ENCODE measurements around the gene RNF181.
"Not testable (repeated sequence)": the region's sequence is repeated elsewhere in the genome, so short reads cannot be mapped to it uniquely, and the experiment has no call there.

RNF181 gene

GRCh38 chr2:85577386-85578242 is 17.9 kb upstream of the RNF181 start, which contains the start of gene VAMP8:
VAMP8 (plus strand) TSS chr2:85577586; CDS start chr2:85577647, 61 bp downstream.
- no peak for DNase-seq (ENCODE audit: low spot score)

- no peak for DNase-seq (ENCODE audit: low spot score)
Observed at GRCh38 chr2:85578243-85579180, 17.0 kb upstream of the RNF181 start.

GRCh38 chr2:85579266-85579935 is 16.1 kb upstream of the RNF181 start:
- no peak for DNase-seq (ENCODE audit: low spot score)

- DNase-seq (ENCODE audit: low spot score), result no peak
Observed at GRCh38 chr2:85580206-85580605, 15.3 kb upstream of the RNF181 start.

- peak; percentile 54 for DNase-seq (ENCODE audit: low spot score)
Observed at GRCh38 chr2:85582492-85582891, 13.1 kb upstream of the RNF181 start.

GRCh38 chr2:85583667-85584353 is 11.7 kb upstream of the RNF181 start:
- no peak for DNase-seq (ENCODE audit: low spot score)

- no peak for DNase-seq (ENCODE audit: low spot score)
Observed at GRCh38 chr2:85584354-85584856, 11.1 kb upstream of the RNF181 start, which contains the start of gene VAMP5. VAMP5 (plus strand) TSS chr2:85584431; CDS start chr2:85584491, 60 bp downstream.

GRCh38 chr2:85584857-85585780 is 10.4 kb upstream of the RNF181 start:
- no peak for DNase-seq (ENCODE audit: low spot score)

GRCh38 chr2:85585781-85586105 is 9.8 kb upstream of the RNF181 start:
- DNase-seq (ENCODE audit: low spot score), result peak; percentile 54

GRCh38 chr2:85588236-85588635 is 7.3 kb upstream of the RNF181 start:
- DNase-seq (ENCODE audit: low spot score), result no peak

- DNase-seq (ENCODE audit: low spot score), result no peak
Observed at GRCh38 chr2:85588645-85589044, 6.9 kb upstream of the RNF181 start.

GRCh38 chr2:85589181-85589580 is 6.4 kb upstream of the RNF181 start:
- no peak for DNase-seq (ENCODE audit: low spot score)

GRCh38 chr2:85589982-85590791 is 5.4 kb upstream of the RNF181 start:
- DNase-seq (ENCODE audit: low spot score), result no peak

- no peak for DNase-seq (ENCODE audit: low spot score)
Observed at GRCh38 chr2:85590950-85591349, 4.6 kb upstream of the RNF181 start.

- no peak for DNase-seq (ENCODE audit: low spot score)
Observed at GRCh38 chr2:85591563-85591962, 4.0 kb upstream of the RNF181 start.

GRCh38 chr2:85592299-85592698 is 3.2 kb upstream of the RNF181 start:
- not testable (repeated sequence) for DNase-seq (ENCODE audit: low spot score)

- no peak for DNase-seq (ENCODE audit: low spot score)
Observed at GRCh38 chr2:85593023-85593422, 2.5 kb upstream of the RNF181 start.

- DNase-seq (ENCODE audit: low spot score), result no peak
Observed at GRCh38 chr2:85594715-85595300, 737 bp upstream of the RNF181 start.

- DNase-seq (ENCODE audit: low spot score), result no peak
Observed at GRCh38 chr2:85596026-85596333, 435 bp downstream of the RNF181 start.
